ENCODE data around the gene ZNF682. TPM values are rescaled to one million over a fixed set of nuclear protein-coding genes. Genes with fewer than 3 reads are reported as not detected.
"Not testable (repeated sequence)": the region's sequence is repeated elsewhere in the genome, so short reads cannot be mapped to it uniquely, and the experiment has no call there.

ZNF682 gene
- total and polyA plus RNA-seq, 3 donors from 2014 or later = 4.1 to 5.4 (median 5.1) TPM

DNA sequence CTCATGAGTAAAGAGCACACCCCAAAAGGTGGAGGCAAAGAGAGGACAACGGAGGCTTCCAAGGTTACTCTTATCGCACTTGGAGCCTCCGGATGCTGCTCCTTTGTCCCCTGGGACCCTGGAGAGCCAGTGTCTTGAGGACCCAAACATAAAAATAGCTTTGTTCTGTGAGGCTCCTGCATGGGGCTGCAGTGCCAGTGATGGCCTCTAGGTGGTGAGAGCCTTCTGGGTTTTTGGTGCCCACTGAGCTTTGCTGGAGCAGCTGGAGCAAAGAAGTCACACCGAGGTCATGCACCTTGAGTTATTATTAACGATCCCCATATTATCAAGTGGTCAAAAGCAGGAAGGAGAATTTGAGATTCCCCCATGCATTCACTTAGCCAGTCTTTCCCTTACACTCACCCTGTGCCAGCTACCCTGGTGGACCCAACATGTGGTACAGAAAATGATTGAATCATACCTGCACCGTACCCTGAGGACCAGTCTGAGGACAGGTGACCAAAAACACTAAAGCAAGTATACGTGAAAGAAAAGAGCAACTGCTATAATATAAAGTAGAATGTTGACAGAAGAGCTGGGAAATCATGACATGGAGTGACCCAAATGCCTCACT lies 41.5 kb downstream of the ZNF682 start:
- Histone ChIP-seq H3K4me1 (no peaks in the 10 kb centered on the region), H3K9me3 (no peaks in the 10 kb centered on the region), H3K27ac (no peak overlapping the region), H3K27me3 (no peaks in the 10 kb centered on the region), H3K4me3 (no peak overlapping the region), H3K36me3 (ENCODE audit: low read depth, missing control alignments) (no peaks in the 10 kb centered on the region)
- no peak for TF ChIP-seq POLR2A (IDR thresholded peaks at IDR 0.05)
- TF ChIP-seq CTCF (IDR thresholded peaks at IDR 0.05) = peak in 2 of 3 experiments; percentile 44 to 72
- peak; percentile 50 for DNase-seq
- WGBS, 2 donors = 73 to 74% methylated on average over 7 of the region's 7 CpGs
- intact Hi-C loops (cut with DNase I; ENCODE audit: low total_unique reads) = no loop called here

- intact Hi-C loops (cut with DNase I; ENCODE audit: low total_unique reads) = no loop called here
- Histone ChIP-seq H3K27me3 (no peaks in the 10 kb centered on the region), H3K27ac (no peak overlapping the region), H3K4me1 (no peaks in the 10 kb centered on the region), H3K9me3 (no peaks in the 10 kb centered on the region), H3K4me3 (no peak overlapping the region), H3K36me3 (ENCODE audit: low read depth, missing control alignments) (no peaks in the 10 kb centered on the region)
- no peak for TF ChIP-seq POLR2A (IDR thresholded peaks at IDR 0.05)
- DNase-seq = no peak
- 88 to 90% methylated on average over 4 of the region's 4 CpGs for WGBS, 2 donors
Observed at GRCh38 chr19:19966862-19967261, 72.4 kb downstream of the ZNF682 start.

- H3K4me1 ChIP-seq; H3K27me3 ChIP-seq; H3K4me3 ChIP-seq; H3K36me3 ChIP-seq (ENCODE audit: low read depth, missing control alignments); H3K9me3 ChIP-seq; DNase-seq; intact Hi-C loops (cut with DNase I; ENCODE audit: low total_unique reads); H3K27ac ChIP-seq: not testable (repeated sequence)
- 74 to 83% methylated on average over 2 to 3 of the region's 3 CpGs for WGBS, 2 donors
Observed at GRCh38 chr19:19966126-19966525, 73.2 kb downstream of the ZNF682 start.

GRCh38 chr19:19964416-19964815 lies 74.9 kb downstream of the ZNF682 start:
- intact Hi-C loops (cut with DNase I; ENCODE audit: low total_unique reads) = no loop called here
- no peaks in the 10 kb centered on the region for H3K9me3 ChIP-seq
- DNase-seq = no peak
- no peak overlapping the region for H3K4me3 ChIP-seq
- H3K4me1 ChIP-seq = no peaks in the 10 kb centered on the region
- H3K36me3 ChIP-seq (ENCODE audit: low read depth, missing control alignments) = no peaks in the 10 kb centered on the region
- no peak overlapping the region for H3K27ac ChIP-seq
- no peaks in the 10 kb centered on the region for H3K27me3 ChIP-seq
- 81 to 89% methylated on average over 7 of the region's 7 CpGs for WGBS, 2 donors
- TF ChIP-seq POLR2A (IDR thresholded peaks at IDR 0.05) = no peak
- no peak for TF ChIP-seq CTCF (IDR thresholded peaks at IDR 0.05)

DNA sequence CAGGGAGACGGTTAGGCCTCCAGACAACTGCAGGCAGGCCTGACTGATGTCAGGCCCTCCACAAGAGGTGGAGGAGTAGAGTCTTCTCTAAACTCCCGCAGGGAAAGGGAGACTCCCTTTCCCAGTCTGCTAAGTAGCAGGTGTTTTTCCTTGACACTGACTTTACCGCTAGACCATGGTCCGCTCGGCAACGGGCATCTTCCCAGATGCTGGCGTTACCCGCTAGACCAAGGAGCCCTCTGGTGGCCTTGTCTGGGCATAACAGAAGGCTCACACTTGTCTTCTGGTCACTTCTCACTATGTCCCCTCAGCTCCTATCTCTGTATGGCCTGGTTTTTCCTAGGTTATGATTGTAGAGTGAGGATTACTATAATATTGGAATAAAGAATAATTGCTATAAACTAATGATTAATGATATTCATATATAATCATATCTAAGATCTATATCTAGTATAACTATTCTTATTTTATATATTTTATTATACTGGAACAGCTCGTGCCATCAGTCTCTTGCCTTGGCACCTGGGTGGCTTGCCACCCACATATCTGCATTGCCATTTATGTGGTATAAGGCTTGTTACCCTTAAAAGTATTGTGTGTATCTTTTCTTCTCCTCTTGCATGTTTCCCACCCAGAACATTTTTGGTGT lies 80.0 kb downstream of the ZNF682 start:
- H3K27ac ChIP-seq; intact Hi-C loops (cut with DNase I; ENCODE audit: low total_unique reads); H3K36me3 ChIP-seq (ENCODE audit: low read depth, missing control alignments); H3K4me3 ChIP-seq; H3K27me3 ChIP-seq; H3K9me3 ChIP-seq; H3K4me1 ChIP-seq: not testable (repeated sequence)
- TF ChIP-seq CTCF (IDR thresholded peaks at IDR 0.05) = peak in 2 of 3 experiments; percentile 56 to 58
- 26 to 54% methylated on average over 9 of the region's 9 CpGs for WGBS, 2 donors
- peak; percentile 83 for DNase-seq

GRCh38 chr19:19957766-19958165 lies 81.5 kb downstream of the ZNF682 start:
- whole genome bisulfite sequencing, 2 donors = 86 to 87% methylated on average over 8 of the region's 8 CpGs
- H3K9me3 ChIP-seq; intact Hi-C loops (cut with DNase I; ENCODE audit: low total_unique reads): not testable (repeated sequence)

More at GRCh38 chr19:19957766-19958165, 81.5 kb downstream of the ZNF682 start:
- H3K4me1 ChIP-seq; H3K36me3 ChIP-seq (ENCODE audit: low read depth, missing control alignments); H3K27ac ChIP-seq; H3K27me3 ChIP-seq; H3K4me3 ChIP-seq; DNase-seq: not testable (repeated sequence)

All from testis (tissue), 3 donors.